ENCODE results near the gene OR6S1.
A peak's percentile ranks its signal among the peaks of the same experiment; 100 is the strongest.
"Not testable (repeated sequence)": the region's sequence is repeated elsewhere in the genome, so short reads cannot be mapped to it uniquely, and the experiment has no call there.

OR6S1 gene

DNA sequence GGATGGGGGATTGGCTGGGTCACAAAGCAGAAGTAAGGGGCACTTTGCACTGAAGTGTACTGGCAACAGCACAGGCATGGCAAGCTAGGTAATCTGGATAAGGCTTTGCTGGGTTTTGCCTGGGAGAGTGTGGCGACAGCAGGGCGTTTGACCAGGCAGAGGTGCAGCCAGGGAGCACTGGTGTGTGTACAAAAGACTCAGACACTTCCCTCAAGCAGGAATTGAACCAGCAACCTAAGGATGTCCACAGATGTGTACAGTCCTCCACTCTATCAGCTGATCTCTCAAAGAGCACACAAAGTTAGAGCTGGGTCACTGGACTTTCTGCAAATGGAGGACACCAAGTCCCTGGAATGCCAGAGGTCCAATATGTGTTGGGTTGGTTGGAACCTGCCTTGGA is 27.5 kb upstream of the OR6S1 start:
- no peak for DNase-seq (ENCODE audit: low read depth)

DNA sequence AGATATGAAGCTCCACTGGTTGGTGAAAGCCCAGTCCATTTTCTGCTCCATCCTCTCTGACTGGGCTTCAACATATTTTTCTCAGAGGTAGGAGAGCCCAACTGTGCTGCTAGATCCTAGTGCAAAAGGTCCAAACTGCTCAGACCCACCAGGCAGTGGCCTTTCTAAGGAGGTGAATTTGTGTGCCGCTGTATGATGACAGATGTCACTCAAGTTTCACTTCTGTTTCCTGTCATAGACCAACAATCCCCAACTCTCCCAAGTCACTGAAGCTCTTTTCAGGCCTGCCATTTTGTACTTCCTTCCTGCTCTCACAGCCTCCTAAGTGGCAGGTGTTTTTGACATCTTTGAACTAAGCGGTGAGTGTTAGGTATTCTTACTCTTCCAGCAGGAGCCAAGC is 26.5 kb upstream of the OR6S1 start:
- DNase-seq (ENCODE audit: low read depth), result no peak

DNA sequence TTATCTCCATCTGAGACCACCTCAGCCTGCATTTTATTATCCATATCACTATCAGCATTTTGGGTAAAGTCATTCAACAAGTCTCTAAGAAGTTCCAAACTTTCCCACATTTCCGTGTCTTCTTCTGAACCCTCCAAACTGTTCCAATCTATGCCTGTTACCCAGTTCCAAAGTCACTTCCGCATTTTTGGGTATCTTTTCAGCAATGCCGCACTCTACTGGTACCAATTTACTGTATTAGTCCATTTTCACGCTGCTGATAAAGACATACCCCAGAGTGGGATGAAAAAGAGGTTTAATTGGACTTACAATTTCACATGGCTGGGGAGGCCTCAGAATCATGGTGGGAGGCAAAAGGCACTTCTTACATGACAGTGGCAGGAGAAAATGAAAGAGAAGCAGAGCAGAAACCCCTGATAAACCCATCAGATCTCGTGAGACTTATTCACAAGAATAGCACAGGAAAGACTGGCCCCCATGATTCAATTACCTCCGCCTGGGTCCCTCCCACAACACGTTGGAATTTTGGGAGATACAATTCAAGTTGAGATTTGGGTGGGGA is 25.0 kb upstream of the OR6S1 start:
- DNase-seq (ENCODE audit: low read depth), result not testable (repeated sequence)

DNA sequence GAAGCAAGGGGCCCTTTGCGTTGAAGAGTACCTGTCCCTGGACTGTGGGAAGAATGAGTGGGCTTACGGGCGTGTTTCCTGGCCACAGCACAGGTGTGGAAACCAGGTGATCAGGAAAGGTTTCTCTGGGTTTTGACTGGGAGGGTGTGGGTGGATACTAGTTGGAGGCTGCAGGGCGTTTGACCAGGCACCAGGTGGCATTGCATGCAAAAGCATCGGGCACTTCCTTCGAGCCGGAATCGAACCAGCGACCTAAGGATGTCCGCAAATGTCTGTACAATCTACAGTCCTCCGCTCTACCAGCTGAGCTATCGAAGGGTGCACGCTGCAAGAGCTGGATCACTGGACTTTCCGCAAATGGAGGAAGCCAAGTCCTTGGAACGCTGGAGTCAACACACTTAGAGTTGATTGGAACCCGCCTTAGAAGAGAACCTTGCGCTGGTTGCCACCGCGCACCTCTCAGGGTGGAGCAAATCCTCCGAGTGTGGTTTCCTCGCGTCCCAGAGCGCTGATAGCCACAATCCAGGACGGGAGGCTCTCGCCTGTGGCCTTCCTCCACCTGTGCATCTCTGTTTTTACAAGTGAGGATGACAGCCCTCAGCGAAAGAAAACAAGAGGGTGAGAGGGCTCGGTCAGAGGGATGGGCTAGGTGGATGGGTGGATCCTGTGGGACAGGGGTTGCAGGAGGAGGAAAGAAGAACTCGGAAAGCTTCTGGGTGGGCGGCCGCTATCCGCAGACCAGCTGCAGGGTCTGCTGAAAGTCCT is 21.7 kb upstream of the OR6S1 start:
- DNase-seq (ENCODE audit: low read depth), result peak; percentile 77

DNA sequence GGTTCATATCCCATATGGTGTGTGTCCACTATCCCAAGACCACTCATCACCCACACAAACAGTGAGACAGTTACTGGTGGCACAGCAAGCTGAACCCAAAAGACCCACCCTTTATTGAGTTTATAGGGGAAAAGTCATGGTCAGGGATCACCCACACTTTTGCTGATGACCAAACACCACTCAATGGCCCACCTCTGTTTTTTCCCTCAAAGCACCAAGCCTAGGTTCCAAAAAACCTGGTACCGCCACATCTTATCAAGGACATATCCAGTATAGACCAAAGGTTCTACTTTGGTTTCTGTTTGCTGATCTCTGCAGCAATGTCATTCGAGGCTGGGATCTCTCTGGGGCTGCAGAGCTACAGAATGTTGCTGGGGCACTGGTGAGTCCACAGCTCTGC is 19.7 kb upstream of the OR6S1 start:
- DNase-seq (ENCODE audit: low read depth), result no peak

DNA sequence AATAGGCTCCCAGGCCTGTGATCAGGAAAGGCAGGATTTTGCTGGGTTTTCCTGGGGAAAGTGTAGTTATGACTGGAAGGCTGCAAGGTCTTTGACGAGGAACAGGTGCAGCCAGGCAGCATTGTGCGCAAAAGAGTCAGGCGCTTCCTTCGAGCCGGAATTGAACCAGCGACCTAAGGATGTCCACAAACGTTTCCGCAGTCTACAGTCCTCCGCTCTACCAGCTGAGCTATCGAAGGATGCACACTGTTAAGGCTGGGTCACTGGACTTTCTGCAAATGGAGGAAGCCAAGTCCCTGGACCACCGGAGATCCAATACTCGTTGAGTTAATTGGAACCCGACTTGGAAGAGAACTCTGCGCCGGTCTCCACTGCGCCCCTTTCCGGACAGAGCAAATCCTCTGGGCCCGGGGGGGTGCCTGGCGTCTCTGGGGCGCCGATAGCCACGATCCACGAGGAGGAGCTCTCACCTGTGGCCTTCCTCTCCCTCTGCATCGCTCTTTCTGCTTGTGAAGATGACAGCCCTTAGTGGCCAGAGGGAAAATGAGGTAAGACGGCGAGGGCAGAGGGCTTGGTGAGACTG is 18.4 kb upstream of the OR6S1 start:
- no peak for DNase-seq (ENCODE audit: low read depth)

DNA sequence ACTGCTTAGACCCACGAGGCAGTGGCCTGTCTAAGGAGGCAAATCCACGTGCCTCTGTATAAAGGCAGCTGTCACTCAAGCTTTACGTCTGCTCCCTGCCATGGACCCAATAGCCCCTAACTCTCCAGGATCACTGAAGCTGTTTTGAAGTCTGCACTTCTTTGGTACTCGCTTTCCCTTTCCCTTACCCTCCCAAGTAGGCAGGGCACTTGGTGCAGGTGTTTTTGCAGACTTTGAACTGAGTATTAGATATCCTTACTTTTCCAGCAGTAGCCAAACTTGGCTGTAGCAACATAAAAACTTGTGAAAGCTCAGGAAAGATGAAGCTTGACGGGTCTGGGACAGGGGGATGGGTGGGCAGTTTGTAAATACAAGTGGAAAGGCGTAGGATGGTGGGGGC is 17.8 kb upstream of the OR6S1 start:
- no peak for DNase-seq (ENCODE audit: low read depth)

DNA sequence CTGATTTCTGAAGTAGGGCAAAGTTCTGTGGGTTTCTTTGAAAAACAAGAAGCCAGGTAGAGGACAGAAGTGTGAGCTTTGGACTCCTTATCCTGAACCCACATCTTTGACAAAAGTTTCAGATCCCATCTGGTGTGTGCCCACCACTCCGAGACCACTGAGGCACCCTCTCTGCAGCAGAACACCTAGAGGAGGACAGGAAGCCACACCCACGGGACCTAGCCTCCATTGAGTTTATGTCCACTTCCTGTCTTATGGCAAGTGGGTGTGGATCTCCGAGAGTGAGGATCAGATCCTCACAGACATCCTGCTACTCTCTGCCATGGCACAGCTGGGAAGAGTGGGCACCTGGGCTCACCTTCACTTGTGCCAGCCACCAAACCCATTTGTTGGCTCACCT is 16.8 kb upstream of the OR6S1 start:
- no peak for DNase-seq (ENCODE audit: low read depth)

DNA sequence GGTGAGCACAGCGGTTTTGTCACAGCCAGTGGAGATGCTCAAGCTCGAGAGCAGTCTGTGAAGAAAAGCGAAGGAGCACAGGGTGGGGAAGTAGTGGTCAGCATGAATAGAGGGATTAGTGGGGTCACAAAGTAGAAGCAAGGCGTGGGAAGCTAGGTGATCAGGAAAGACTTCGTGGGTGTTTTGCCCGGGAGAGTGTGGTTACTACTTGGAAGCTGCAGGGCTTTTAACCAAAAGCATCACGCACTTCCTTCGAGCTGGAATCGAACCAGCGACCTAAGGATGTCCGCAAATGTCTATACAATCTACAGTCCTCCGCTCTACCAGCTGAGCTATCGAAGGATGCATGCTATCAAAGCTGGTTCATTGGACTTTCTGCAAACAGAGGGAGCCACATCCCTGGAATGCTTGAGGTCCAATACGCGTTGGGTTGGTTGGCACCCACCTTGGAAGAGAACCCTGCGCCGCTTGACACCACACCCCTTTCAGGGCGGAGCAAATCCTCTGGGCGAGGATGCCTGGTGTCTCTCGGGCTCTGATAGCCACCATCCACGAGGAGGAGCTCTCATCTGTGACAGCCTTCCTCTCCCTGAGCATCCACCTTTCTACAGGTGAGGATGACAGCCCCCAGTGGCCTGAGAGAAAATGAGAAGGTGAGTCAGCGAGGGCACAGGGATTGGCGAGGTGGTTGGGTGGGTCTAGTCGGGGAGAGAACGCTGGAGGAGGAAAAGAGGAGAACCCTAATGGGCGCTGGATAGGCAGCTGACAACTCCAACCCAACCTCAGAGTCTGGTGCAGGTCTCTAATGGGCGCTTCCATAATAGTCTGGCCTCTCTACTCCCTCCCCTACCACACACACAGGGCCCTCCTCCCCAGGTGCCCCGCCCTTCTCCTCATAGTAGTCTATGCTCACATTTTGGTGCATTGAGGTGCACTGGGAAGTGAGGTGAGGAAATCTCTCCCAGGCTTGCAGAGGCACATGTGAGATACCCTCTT is 16.0 kb upstream of the OR6S1 start:
- DNase-seq (ENCODE audit: low read depth), result no peak

DNA sequence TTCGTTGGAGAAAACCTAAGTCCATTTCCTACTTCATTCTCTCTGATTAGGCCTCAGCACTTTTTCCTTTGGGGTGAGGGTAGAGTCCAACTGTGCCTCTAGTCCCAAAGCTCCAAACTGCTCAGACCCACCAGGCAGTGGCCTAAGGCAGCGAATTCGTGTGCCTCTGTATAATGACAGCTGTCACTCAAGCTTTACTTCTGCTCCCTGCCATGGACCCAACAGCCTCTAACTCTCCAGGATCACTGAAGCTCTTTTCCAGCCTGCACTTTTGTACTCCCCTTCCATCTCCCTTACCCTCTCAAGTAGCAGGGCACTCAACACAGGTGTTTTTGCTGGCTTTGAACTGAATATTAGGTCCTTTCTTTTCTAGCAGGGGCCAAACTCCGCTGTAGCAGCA is 14.8 kb upstream of the OR6S1 start:
- no peak for DNase-seq (ENCODE audit: low read depth)

DNA sequence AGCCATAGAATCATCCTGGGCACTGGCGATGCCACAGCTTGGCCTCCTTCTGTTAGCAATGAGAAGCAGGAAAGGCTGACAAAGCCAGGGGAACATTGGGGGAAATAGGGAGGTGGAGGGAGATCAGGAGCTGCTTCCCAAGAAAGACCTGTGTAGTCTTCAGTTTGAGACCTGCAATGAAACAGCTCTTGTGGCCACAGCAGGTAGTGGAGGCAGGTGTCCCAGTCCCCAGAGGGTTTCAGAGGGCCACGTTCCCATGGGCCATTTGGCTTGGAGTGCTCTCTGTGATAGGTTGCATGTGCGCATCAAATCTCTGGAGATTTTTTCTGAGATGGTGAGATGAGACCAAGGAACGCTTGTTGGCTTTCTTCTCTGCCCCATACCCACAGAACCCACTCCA is 14.4 kb upstream of the OR6S1 start:
- DNase-seq (ENCODE audit: low read depth), result no peak

DNA sequence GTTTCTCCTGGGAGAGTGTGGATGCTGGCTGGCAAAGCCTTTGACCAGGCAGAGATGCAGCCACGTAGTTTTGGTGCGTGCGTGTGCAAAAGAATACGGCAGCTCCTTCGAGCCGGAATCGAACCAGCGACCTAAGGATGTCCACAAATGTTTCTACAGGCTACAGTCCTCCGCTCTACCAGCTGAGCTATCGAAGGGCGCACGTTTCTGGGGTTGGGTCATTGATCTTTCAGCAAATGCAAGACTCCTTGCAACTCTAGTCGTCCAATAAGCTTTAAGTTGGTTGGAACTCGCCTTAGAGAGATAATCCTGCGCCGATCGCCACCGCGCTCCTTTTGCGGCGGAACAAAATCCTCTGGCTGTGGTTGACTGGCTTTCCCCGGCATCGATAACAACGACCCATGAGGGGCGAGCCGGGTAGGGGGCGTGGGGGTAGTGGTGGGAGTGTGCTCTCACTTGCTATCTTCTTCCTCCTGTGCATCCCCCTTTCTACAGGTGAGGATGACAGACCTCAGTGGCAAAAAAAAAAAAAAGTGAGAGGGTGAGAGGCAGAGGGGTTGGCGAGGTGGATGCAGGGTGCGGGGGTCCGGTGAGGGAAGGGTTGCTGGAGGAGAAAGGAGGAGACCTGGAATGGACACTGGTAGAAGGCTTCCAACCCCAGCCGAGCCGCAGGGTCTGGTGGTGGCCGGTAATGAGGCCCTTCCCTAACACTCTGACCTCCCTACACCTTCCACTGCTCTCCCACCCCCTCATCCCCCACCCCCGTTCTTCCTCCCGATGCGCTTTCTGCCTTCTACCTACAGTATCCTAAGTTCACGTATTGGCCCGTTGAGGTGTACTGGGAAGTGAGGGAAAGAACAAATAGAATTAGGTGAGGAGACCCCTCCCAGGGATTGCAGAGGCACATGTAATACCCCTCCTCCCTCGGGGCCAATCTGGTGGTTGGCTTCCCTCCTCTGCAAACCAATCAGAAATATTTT is 11.8 kb upstream of the OR6S1 start:
- DNase-seq (ENCODE audit: low read depth), result peak; percentile 81

DNA sequence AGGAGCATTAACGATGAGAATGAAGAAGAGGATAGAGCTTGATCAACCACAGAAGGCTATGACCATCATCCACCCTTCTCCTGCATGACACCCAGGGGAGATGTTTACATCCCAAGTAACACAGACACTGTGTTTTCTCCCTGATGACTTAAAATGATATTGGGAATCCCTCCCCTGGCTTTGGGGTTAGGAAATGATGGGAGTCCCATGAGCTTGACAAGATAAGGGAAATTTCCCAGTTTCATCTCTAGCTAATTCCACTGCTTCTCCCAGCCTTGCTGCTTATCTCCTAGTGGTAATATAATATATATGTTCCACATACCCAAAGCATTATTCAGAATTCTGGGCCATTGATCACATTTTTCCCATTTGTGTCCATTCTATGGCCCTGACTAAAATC is 4.0 kb upstream of the OR6S1 start:
- no peak for DNase-seq (ENCODE audit: low read depth)

DNA sequence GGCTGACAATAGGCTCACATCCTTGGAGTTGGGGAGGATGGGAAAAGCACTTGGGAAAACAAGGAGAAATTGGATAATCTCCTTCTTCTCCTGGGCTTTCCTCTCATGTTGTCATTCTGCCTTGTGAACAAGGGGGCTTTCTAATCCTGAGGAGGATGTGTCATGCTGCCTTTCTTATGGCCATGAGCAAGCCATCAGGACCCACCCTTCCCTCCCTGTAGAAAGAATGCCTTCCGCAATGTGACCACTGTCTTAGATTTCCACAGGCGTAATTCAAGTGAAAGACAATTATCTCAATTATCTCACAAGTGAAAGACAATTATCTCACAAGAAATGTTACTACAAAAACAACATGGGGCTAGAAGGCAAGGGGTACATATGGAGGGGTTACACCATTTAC is 3.0 kb upstream of the OR6S1 start:
- DNase-seq (ENCODE audit: low read depth), result no peak

DNA sequence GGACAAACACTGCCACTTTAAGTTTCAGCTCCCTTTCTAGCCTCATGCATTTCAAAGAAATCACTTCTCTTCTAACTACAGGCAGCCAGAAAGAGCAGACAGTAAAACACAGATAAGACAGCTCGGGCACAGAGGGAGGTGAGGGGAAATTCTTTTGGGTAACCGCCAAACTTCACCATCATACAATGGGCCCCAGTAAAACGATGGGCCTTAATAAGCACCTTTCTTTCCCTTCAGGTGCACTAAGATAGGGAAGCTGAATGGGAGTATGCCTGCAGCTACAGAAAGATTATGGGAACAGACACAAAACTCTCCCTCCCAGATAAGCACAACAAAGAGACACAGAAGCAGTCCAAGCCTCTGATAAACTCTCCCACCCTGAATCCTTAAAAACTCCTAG is 1.3 kb upstream of the OR6S1 start:
- DNase-seq (ENCODE audit: low read depth), result not testable (repeated sequence)

DNA sequence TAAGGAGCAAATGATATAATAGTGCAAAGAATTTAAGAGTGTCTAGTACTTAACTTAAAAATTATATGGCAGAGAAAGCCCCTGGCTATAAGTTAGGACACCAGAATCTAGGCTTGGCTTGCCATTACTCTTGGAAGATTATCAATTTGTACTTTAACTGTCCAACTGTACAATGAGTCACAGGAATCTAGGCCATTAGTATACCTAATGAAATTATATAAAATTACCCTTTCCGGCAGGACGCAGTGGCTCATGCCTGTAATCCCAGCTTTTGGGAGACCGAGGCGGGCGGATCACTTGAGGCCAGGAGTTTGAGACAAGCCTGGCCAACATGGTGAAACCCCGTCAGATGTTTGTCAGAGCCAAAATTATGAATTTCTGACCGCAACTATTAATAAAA is 691 bp upstream of the OR6S1 start:
- no peak for DNase-seq (ENCODE audit: low read depth)

DNA sequence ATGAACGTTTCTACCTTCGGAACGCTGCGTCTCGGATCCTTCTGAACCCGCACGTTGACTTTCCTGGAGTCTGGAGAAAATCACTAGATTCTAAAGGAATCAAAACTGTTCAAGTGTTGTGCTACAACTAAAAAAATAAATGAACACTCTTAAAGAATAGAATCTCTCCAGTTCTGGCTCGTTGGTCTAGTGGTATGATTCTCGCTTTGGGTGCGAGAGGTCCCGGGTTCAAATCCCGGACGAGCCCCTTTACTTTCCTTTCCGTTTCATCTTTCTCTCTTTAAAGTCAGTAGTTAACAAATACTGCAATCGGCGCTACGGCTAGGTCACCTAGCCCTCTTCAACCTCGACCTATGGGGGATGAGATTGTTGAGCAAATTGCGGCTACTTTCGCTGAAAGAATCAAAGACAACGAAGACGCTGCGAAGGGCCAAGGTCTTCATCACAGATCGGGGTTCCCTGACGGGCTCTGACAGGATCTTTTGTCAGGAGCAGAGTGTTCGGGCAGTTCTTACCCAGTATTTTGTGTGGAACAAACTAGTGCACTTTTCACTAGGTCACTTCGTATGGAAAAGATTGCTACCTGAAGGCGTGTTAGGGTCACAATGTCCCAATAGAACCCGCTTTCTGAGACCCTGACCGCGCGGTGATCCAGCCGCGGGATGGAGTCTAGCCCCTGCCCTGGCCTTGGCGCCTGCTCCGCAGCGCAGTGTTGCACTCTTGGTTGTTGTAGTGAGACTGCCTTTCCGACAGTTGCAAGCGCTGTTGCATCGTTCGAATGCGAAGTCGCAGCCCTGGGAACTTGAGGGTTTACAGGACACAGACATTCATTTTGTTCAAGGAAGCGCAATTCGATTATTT is 8.4 kb downstream of the OR6S1 start:
- DNase-seq (ENCODE audit: low read depth), result no peak

DNA sequence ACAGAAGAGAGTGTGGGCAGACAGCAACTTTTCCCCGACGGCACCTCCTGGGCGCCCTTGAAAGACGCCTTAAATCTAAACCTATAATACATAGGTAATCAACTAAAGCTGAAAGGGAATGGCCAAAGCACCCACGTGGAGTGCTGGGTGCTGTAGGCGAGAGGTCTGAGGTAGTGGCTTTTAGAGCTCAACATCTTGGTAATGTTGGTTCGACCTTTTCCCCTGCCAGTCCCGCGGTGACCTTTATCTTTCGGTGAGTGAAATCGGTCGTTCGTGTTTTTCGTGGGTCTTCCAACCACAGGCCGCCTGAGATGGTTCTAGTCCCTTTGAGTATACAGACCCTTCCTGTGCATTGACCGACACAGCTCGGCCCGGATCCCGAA is 9.1 kb downstream of the OR6S1 start:
- DNase-seq (ENCODE audit: low read depth), result no peak

DNA sequence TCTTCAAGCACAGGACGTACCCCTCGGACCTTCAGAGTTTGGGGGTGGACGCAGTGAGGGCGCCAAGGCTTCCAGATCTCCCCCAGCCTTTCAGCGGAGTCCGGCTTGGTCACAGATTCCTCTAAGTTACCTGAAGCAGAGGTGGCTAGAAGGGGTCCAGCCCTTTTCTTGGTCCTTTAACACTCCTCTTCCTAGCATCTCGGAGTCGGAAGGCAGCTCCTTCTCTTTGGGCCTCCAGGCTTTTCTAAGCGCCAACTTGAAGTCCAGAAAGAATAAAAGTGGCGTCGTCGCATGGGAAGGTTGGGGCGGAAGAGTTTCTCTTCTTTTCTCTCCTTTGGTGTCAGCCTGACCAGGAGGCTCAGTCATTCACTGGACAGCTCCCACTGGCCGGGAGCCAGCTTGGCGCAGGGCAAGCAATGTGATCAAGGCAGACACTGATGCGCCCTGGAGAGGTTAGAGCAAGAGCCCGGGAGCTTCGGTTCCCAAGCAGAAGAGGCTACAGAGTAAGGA is 9.6 kb downstream of the OR6S1 start:
- DNase-seq (ENCODE audit: low read depth), result no peak
